Smooth muscle cell (in vitro differentiated cells): Measurements from ENCODE around the gene CACNB2. TPM values are rescaled to one million over a fixed set of nuclear protein-coding genes. Genes with fewer than 3 reads are reported as not detected.

Experiments used
- DNase-seq: peaks from one replicate; lab custom pipeline; 2025; ENCODE audit not compliant: unreplicated experiment; lab: John Stamatoyannopoulos, UW
- H2AFZ ChIP-seq: fragments of 200-600 bp; sonication (generic); 2 replicates; pipeline ENCODE4 v1.6.0; 2016; ENCODE audit warnings: antibody characterized with exemption, low read depth, mild to moderate bottlenecking
- H3F3A ChIP-seq: fragments of 200-600 bp; sonication (generic); 2 replicates; pipeline ENCODE4 v1.6.0; 2017; ENCODE audit warnings: antibody characterized with exemption, low read depth
- H3K27ac ChIP-seq: fragments of 200-600 bp; sonication (generic); 2 replicates; pipeline ENCODE4 v1.5.1; 2016; ENCODE audit warnings: low read depth, mild to moderate bottlenecking
- H3K27me3 ChIP-seq: fragments of 200-600 bp; sonication (generic); 2 replicates; pipeline ENCODE4 v1.6.1; 2016; ENCODE audit warnings: low read depth, mild to moderate bottlenecking
- H3K36me3 ChIP-seq: fragments of 200-600 bp; sonication (generic); 2 replicates; pipeline ENCODE4 v1.5.1; 2016; ENCODE audit warnings: low read depth
- H3K4me1 ChIP-seq: fragments of 200-600 bp; sonication (generic); 2 replicates; pipeline ENCODE4 v1.5.1; 2016; ENCODE audit warnings: low read depth
- H3K4me2 ChIP-seq: fragments of 200-600 bp; sonication (generic); 2 replicates; pipeline ENCODE4 v1.6.0; 2016; ENCODE audit warnings: mild to moderate bottlenecking
- H3K4me3 ChIP-seq: fragments of 200-600 bp; sonication (generic); 2 replicates; pipeline ENCODE4 v1.5.1; 2016; ENCODE audit warnings: mild to moderate bottlenecking
- H3K79me2 ChIP-seq: fragments of 200-600 bp; sonication (generic); 2 replicates; pipeline ENCODE4 v1.6.0; 2016; ENCODE audit warnings: low read depth, mild to moderate bottlenecking
- H3K9ac ChIP-seq: fragments of 200-600 bp; sonication (generic); 2 replicates; pipeline ENCODE4 v1.6.0; 2016; ENCODE audit warnings: low read depth
- H3K9me3 ChIP-seq: fragments of 200-600 bp; sonication (generic); replicated peaks from 2 replicates; pipeline ENCODE4 v1.5.1; 2016; ENCODE audit warnings: low read depth
- H4K20me1 ChIP-seq: fragments of 200-600 bp; sonication (generic); 2 replicates; pipeline ENCODE4 v1.6.0; 2016; ENCODE audit warnings: low read depth
- CTCF ChIP-seq: fragments of 200-600 bp; sonication (generic); IDR thresholded peaks from 2 replicates; pipeline ENCODE4 v1.5.1; 2017; ENCODE audit warnings: borderline replicate concordance, mild to moderate bottlenecking, antibody characterized with exemption; ENCODE audit not compliant: insufficient read depth, poor library complexity, severe bottlenecking
- WGBS: methylation state at CpG from one replicate; pipeline ENCODE4 v1.1.7; 2016; ENCODE audit warnings: low lambda C conversion rate; 5-methylcytosine and 5-hydroxymethylcytosine counted together
- polyA plus RNA-seq: library from polyadenylated mRNA; unstranded; fragments of >200 nt; fragmentation: Nextera tagmentation; extraction: Ambion mirVana; gene quantifications from 2 replicates; pipeline ENCODE4 v1.2.1, GENCODE V29; 2016
- total RNA-seq: library from RNA; depleted of rRNA; stranded (reverse); fragments of >200 nt; gene quantifications from 2 replicates; pipeline ENCODE4 v1.2.3, GENCODE V29; 2014

Gene CACNB2
- total and polyA plus RNA-seq, 2 experiments from 2014 or later: 0.04 to 1.1 TPM

- no peak overlapping the region for H3K9ac ChIP-seq
- H3K4me3 ChIP-seq: no peak overlapping the region
- no peak overlapping the region for H3K27ac ChIP-seq
- TF ChIP-seq CTCF: no peak
- no peak overlapping the region for H2AFZ ChIP-seq
- no peaks in the 10 kb centered on the region for H4K20me1 ChIP-seq
- no peaks in the 10 kb centered on the region for H3K4me1 ChIP-seq
- H3F3A ChIP-seq: no peaks in the 10 kb centered on the region
- H3K27me3 ChIP-seq: peaks cover 10% of the 10 kb centered on the region
- no peak for DNase-seq
- no peaks in the 10 kb centered on the region for H3K9me3 ChIP-seq
- H3K36me3 ChIP-seq: no peaks in the 10 kb centered on the region
- WGBS: 96% methylated on average over 2 of the region's 2 CpGs
- H3K79me2 ChIP-seq: no peaks in the 10 kb centered on the region
- no peak overlapping the region for H3K4me2 ChIP-seq
Observed at GRCh38 chr10:18310761-18311160, 170.5 kb downstream of the CACNB2 start.

- no peak overlapping the region for H3K4me2 ChIP-seq
- no peak for DNase-seq
- no peak overlapping the region for H3K27ac ChIP-seq
- peak; percentile 41 for TF ChIP-seq CTCF
- no peaks in the 10 kb centered on the region for H3K27me3 ChIP-seq
- no peak overlapping the region for H2AFZ ChIP-seq
- H3K36me3 ChIP-seq: no peaks in the 10 kb centered on the region
- no peaks in the 10 kb centered on the region for H3F3A ChIP-seq
- H3K9ac ChIP-seq: no peak overlapping the region
- H3K9me3 ChIP-seq: no peaks in the 10 kb centered on the region
- H3K79me2 ChIP-seq: no peaks in the 10 kb centered on the region
- no peak overlapping the region for H3K4me3 ChIP-seq
- H3K4me1 ChIP-seq: no peaks in the 10 kb centered on the region
- H4K20me1 ChIP-seq: no peaks in the 10 kb centered on the region
- WGBS: 37% methylated on average over 7 of the region's 7 CpGs
Observed at GRCh38 chr10:18312374-18313139, 172.3 kb downstream of the CACNB2 start.

- 85% methylated on average over 10 of the region's 10 CpGs for WGBS
- no peak for DNase-seq
- Histone ChIP-seq H3K4me2 (no peak overlapping the region), H3K36me3 (no peaks in the 10 kb centered on the region), H3K9ac (no peak overlapping the region), H3K4me1 (no peaks in the 10 kb centered on the region), H3K9me3 (no peaks in the 10 kb centered on the region), H3K27me3 (no peaks in the 10 kb centered on the region), H3K79me2 (no peaks in the 10 kb centered on the region), H3K4me3 (no peak overlapping the region), H4K20me1 (no peaks in the 10 kb centered on the region), H3F3A (no peaks in the 10 kb centered on the region), H2AFZ (no peak overlapping the region), H3K27ac (no peak overlapping the region)
- TF ChIP-seq CTCF: no peak
Observed at GRCh38 chr10:18313140-18313530, 172.9 kb downstream of the CACNB2 start.

GRCh38 chr10:18313626-18314025 is 173.4 kb downstream of the CACNB2 start:
- H3K79me2 ChIP-seq: no peaks in the 10 kb centered on the region
- DNase-seq: no peak
- no peaks in the 10 kb centered on the region for H3K4me1 ChIP-seq
- H2AFZ ChIP-seq: no peak overlapping the region
- H3K36me3 ChIP-seq: no peaks in the 10 kb centered on the region
- H4K20me1 ChIP-seq: no peaks in the 10 kb centered on the region
- WGBS: 88% methylated on average over 6 of the region's 6 CpGs
- H3K27ac ChIP-seq: no peak overlapping the region
- H3K4me2 ChIP-seq: no peak overlapping the region
- no peak for TF ChIP-seq CTCF
- H3K4me3 ChIP-seq: no peak overlapping the region
- H3K9ac ChIP-seq: no peak overlapping the region
- no peaks in the 10 kb centered on the region for H3F3A ChIP-seq
- no peaks in the 10 kb centered on the region for H3K27me3 ChIP-seq
- H3K9me3 ChIP-seq: no peaks in the 10 kb centered on the region
